H1 (cell line): ENCODE measurements around the gene ARMC9. TPM values are rescaled to one million over a fixed set of nuclear protein-coding genes. Genes with fewer than 3 reads are reported as not detected.

Experiments used
- CTCF ChIA-PET: fragments of 300-600 bp; sonication (Branson Sonifier 250); formaldehyde crosslinking; loops from one replicate; lab custom pipeline; 2021; ENCODE audit not compliant: partially characterized antibody; lab: Charles Lee
- POLR2A ChIA-PET: fragments of 300-600 bp; sonication (Branson Sonifier 250); formaldehyde crosslinking; loops from one replicate; lab custom pipeline; 2021; ENCODE audit warnings: inconsistent platforms; ENCODE audit not compliant: partially characterized antibody; lab: Charles Lee
- DNase-seq, 2 experiments: peaks; one replicate each; pipeline versions ENCODE4 v3.0.0 to v3.0.0-alpha.2; 2010 to 2022; ENCODE audit warnings: low spot score in 2 of 2, low read depth in 1 of 2, mixed read lengths in 1 of 2
- FAIRE-seq: peaks from 2 replicates; lab custom pipeline; 2011; peaks lifted over from hg19 to GRCh38; lab: Jason Lieb, UNC
- H2AFZ ChIP-seq: 2 replicates; pipeline ENCODE4 v1.8.1; 2012; ENCODE audit warnings: low read length, inconsistent platforms
- H2AK5ac ChIP-seq: 2 replicates; pipeline ENCODE4 v1.6.1; 2013; ENCODE audit warnings: low read depth, low read length
- H2BK120ac ChIP-seq: replicated peaks from 2 replicates; pipeline ENCODE3; 2013; ENCODE audit warnings: low read depth, low read length, inconsistent platforms
- H2BK12ac ChIP-seq: 2 replicates; pipeline ENCODE4 v1.6.1; 2013; ENCODE audit warnings: low read depth, low read length
- H2BK15ac ChIP-seq: 2 replicates; pipeline ENCODE4 v1.6.1; 2013; ENCODE audit warnings: low read length
- H2BK20ac ChIP-seq: 2 replicates; pipeline ENCODE4 v1.6.1; 2013; ENCODE audit warnings: low read length
- H2BK5ac ChIP-seq: 2 replicates; pipeline ENCODE4 v1.6.1; 2013; ENCODE audit warnings: low read depth, low read length
- H3K14ac ChIP-seq: 2 replicates; pipeline ENCODE4 v1.6.1; 2013; ENCODE audit warnings: inconsistent platforms; ENCODE audit not compliant: insufficient read length
- H3K18ac ChIP-seq: 2 replicates; pipeline ENCODE4 v1.6.1; 2013; ENCODE audit warnings: low read length; ENCODE audit errors: extremely low read depth
- H3K23ac ChIP-seq: 2 replicates; pipeline ENCODE4 v1.6.1; 2013; ENCODE audit warnings: inconsistent platforms; ENCODE audit not compliant: insufficient read length
- H3K23me2 ChIP-seq: 2 replicates; pipeline ENCODE4 v1.6.1; 2013; ENCODE audit warnings: low read depth, low read length
- H3K27ac ChIP-seq: 2 replicates; pipeline ENCODE4 v1.6.1; 2011; ENCODE audit warnings: low read depth, low read length, inconsistent platforms
- H3K27me3 ChIP-seq, 4 experiments: replicated peaks in 1 of 4; 1 replicate in 1 of 4; 2 replicates in 3 of 4; pipeline versions ENCODE4 v1.6.1 to v1.8.1; 2011 to 2013; ENCODE audit warnings: low read length in 3 of 4, mild to moderate bottlenecking in 3 of 4, inconsistent platforms in 2 of 4, mixed read lengths in 2 of 4, moderate library complexity in 1 of 4; ENCODE audit not compliant: control insufficient read depth in 3 of 4, insufficient read depth in 3 of 4; ENCODE audit errors: extremely low read depth in 1 of 4
- H3K36me3 ChIP-seq, 4 experiments: 2 replicates each; pipeline versions ENCODE4 v1.6.1 to v1.8.1; 2011 to 2013; ENCODE audit warnings: mild to moderate bottlenecking in 4 of 4, low read length in 3 of 4, moderate library complexity in 2 of 4, control low read depth in 1 of 4, inconsistent platforms in 1 of 4; ENCODE audit not compliant: insufficient read depth in 4 of 4, control insufficient read depth in 2 of 4
- H3K4ac ChIP-seq: replicated peaks from 2 replicates; pipeline ENCODE3; 2013; ENCODE audit warnings: low read length, low read depth, mixed read lengths, inconsistent platforms; ENCODE audit not compliant: insufficient read length
- H3K4me1 ChIP-seq, 4 experiments: replicated peaks in 1 of 4; 1 replicate in 1 of 4; 2 replicates in 3 of 4; pipeline versions ENCODE4 v1.6.1 to v1.8.1; 2011 to 2013; ENCODE audit warnings: low read length in 3 of 4, inconsistent platforms in 2 of 4, mixed read lengths in 1 of 4; ENCODE audit not compliant: insufficient read depth in 4 of 4, control insufficient read depth in 3 of 4
- H3K4me2 ChIP-seq, 2 experiments: 2 replicates each; pipeline versions ENCODE4 v1.6.1 to v1.8.1; 2011 to 2013; ENCODE audit warnings: low read depth in 2 of 2, low read length in 2 of 2, control low read depth in 1 of 2, inconsistent platforms in 1 of 2, mild to moderate bottlenecking in 1 of 2; ENCODE audit not compliant: insufficient read depth in 1 of 2
- H3K4me3 ChIP-seq, 4 experiments: fragments of 200-600, 300-600 bp in 1 of 4; sonication (generic), shearing (Covaris generic), sonication (Bioruptor Twin) in 1 of 4; 2 replicates each; pipeline versions ENCODE4 v1.5.1 to v1.8.1; 2011 to 2016; ENCODE audit warnings: low read length in 4 of 4, low read depth in 3 of 4, control low read depth in 2 of 4, inconsistent platforms in 2 of 4, mild to moderate bottlenecking in 2 of 4, mixed read lengths in 1 of 4, moderate library complexity in 1 of 4; ENCODE audit not compliant: insufficient read depth in 2 of 4; ENCODE audit errors: extremely low read depth in 1 of 4
- H3K56ac ChIP-seq: replicated peaks from 2 replicates; pipeline ENCODE3; 2013; ENCODE audit warnings: low read depth, mild to moderate bottlenecking, mixed read lengths, low read length, inconsistent platforms; ENCODE audit not compliant: insufficient read length
- H3K79me1 ChIP-seq: 2 replicates; pipeline ENCODE4 v1.6.1; 2013; ENCODE audit warnings: low read depth, low read length, control low read depth
- H3K79me2 ChIP-seq, 2 experiments: 2 replicates each; pipeline versions ENCODE4 v1.6.1 to v1.8.1; 2012 to 2013; ENCODE audit warnings: low read length in 2 of 2, mild to moderate bottlenecking in 2 of 2, inconsistent platforms in 1 of 2; ENCODE audit not compliant: insufficient read depth in 2 of 2, control insufficient read depth in 1 of 2
- H3K9ac ChIP-seq, 4 experiments: replicated peaks in 1 of 4; 1 replicate in 1 of 4; 2 replicates in 3 of 4; pipeline versions ENCODE4 v1.6.1 to v1.8.1; 2011 to 2013; ENCODE audit warnings: low read depth in 3 of 4, low read length in 3 of 4, control low read depth in 2 of 4, mild to moderate bottlenecking in 2 of 4, moderate library complexity in 2 of 4, inconsistent platforms in 1 of 4; ENCODE audit errors: extremely low read depth in 1 of 4
- H3K9me3 ChIP-seq, 2 experiments: 2 replicates each; pipeline versions ENCODE4 v1.6.1 to v1.8.1; 2012 to 2013; ENCODE audit warnings: mild to moderate bottlenecking in 2 of 2, moderate library complexity in 2 of 2, control low read depth in 1 of 2, inconsistent platforms in 1 of 2, low read depth in 1 of 2, low read length in 1 of 2, mixed read lengths in 1 of 2; ENCODE audit not compliant: insufficient read depth in 2 of 2
- H4K20me1 ChIP-seq, 2 experiments: replicated peaks in 1 of 2; 2 replicates each; pipeline versions ENCODE3 to v1.8.1; 2011 to 2013; ENCODE audit warnings: inconsistent platforms in 2 of 2, low read length in 2 of 2, mild to moderate bottlenecking in 1 of 2; ENCODE audit not compliant: insufficient read depth in 2 of 2, control insufficient read depth in 1 of 2
- H4K5ac ChIP-seq: 2 replicates; pipeline ENCODE4 v1.6.1; 2013; ENCODE audit warnings: low read length, low read depth, mixed read lengths, inconsistent platforms; ENCODE audit not compliant: insufficient read length
- H4K8ac ChIP-seq: 2 replicates; pipeline ENCODE4 v1.8.0; 2013; ENCODE audit warnings: mild to moderate bottlenecking, moderate library complexity, low read length, inconsistent platforms; ENCODE audit not compliant: insufficient read depth; ENCODE audit errors: extremely low read depth
- H4K91ac ChIP-seq: replicated peaks from 2 replicates; pipeline ENCODE3; 2013; ENCODE audit warnings: low read length, mixed read lengths, inconsistent platforms; ENCODE audit not compliant: insufficient read length
- BRCA1 ChIP-seq: IDR thresholded peaks from 2 replicates; pipeline ENCODE4 v1.6.1; 2012; ENCODE audit warnings: low read depth, low read length, improper control_type of control experiment
- CBX5 ChIP-seq: fragments of 300-800, 300-1000 bp; sonication (generic); IDR thresholded peaks from 2 replicates; pipeline ENCODE4 v1.7.1; 2016; ENCODE audit warnings: antibody characterized with exemption, low read length, low read depth
- CBX8 ChIP-seq: fragments of 300-800, 300-1000 bp; sonication (generic); IDR thresholded peaks from 2 replicates; pipeline ENCODE4 v1.7.1; 2016; ENCODE audit warnings: low read depth, low read length, borderline replicate concordance
- EGR1 ChIP-seq: IDR thresholded peaks from 2 replicates; pipeline ENCODE4 v1.6.1; 2011; ENCODE audit warnings: low read depth, low read length, borderline replicate concordance
- FOSL1 ChIP-seq: IDR thresholded peaks from 2 replicates; pipeline ENCODE4 v1.6.1; 2011; ENCODE audit warnings: mild to moderate bottlenecking, low read depth, low read length, moderate library complexity; ENCODE audit not compliant: insufficient read depth
- GTF2F1 ChIP-seq: IDR thresholded peaks from 2 replicates; pipeline ENCODE4 v1.6.1; 2012; ENCODE audit warnings: low read depth, low read length, improper control_type of control experiment, borderline replicate concordance
- JUND ChIP-seq: IDR thresholded peaks from 2 replicates; pipeline ENCODE4 v1.6.1; 2011; ENCODE audit warnings: mild to moderate bottlenecking, improper control_type of control experiment, low read length
- KDM4A ChIP-seq: IDR thresholded peaks from one replicate; pipeline ENCODE4 v1.7.1; 2012; ENCODE audit warnings: low read depth, mild to moderate bottlenecking, moderate library complexity, low read length, inconsistent platforms; ENCODE audit not compliant: severe bottlenecking
- RNF2 ChIP-seq: fragments of 200-900, 300-1000 bp; sonication (generic); IDR thresholded peaks from 2 replicates; pipeline ENCODE4 v1.7.1; 2016; ENCODE audit warnings: borderline replicate concordance, low read depth, mild to moderate bottlenecking, antibody characterized with exemption, low read length; ENCODE audit not compliant: poor library complexity, severe bottlenecking; ENCODE audit errors: missing control alignments
- SAP30 ChIP-seq: fragments of 300-600 bp; sonication (generic); IDR thresholded peaks from 2 replicates; pipeline ENCODE4 v1.7.1; 2012; ENCODE audit warnings: low read length, moderate library complexity, mild to moderate bottlenecking, inconsistent platforms; ENCODE audit not compliant: insufficient read depth, insufficient replicate concordance
- TAF7 ChIP-seq: optimal IDR thresholded peaks from 2 replicates; pipeline ENCODE3; 2011; ENCODE audit warnings: low read depth, mild to moderate bottlenecking, inconsistent platforms, low read length, moderate library complexity, borderline replicate concordance
- TEAD4 ChIP-seq: IDR thresholded peaks from 2 replicates; pipeline ENCODE4 v1.6.1; 2012; ENCODE audit warnings: low read depth, low read length, inconsistent platforms, mixed read lengths
- WGBS, 2 experiments: shearing (Covaris generic) in 1 of 2; methylation state at CpG; one replicate each; pipeline versions ENCODE4 v1.1.6 to v1.1.7; 2013 to 2015; ENCODE audit warnings: low lambda C conversion rate in 2 of 2, mixed read lengths in 2 of 2, inconsistent platforms in 1 of 2, low coverage in 1 of 2, missing lambda C conversion rate in 1 of 2; ENCODE audit not compliant: insufficient replicate concordance in 2 of 2, insufficient coverage in 1 of 2, insufficient read length in 1 of 2; ENCODE audit errors: extremely low coverage in 1 of 2, missing lambda C conversion rate in 1 of 2; 5-methylcytosine and 5-hydroxymethylcytosine counted together
- polyA plus RNA-seq, 7 experiments: library from polyadenylated mRNA; depleted of rRNA in 3 of 7; stranded (reverse) in 5 of 7; unstranded in 2 of 7; fragments of >200 nt in 5 of 7; fragments of 200-250 nt in 2 of 7; gene quantifications; 1 replicate in 5 of 7; 2 replicates in 1 of 7; 4 replicates in 1 of 7; pipeline versions ENCODE4 v1.2.1 to v1.2.3, GENCODE V29; 2011 to 2013; ENCODE audit warnings: missing spikeins in 2 of 7, mixed read lengths in 2 of 7
- total RNA-seq: library from RNA; stranded (reverse); fragmentation: NEBNext Ultra II Directional; extraction: Animal tissue kit (Norgen Biotek cat#: 25700); gene quantifications from 2 replicates; pipeline ENCODE4 v1.2.1, GENCODE V29; 2021

The ARMC9 gene
- total and polyA plus RNA-seq, 2 of the 8 experiments (the other 6 are each of a cell fraction or from before 2014, with no cell fraction given), result 23.2 to 36.1 TPM

GRCh38 chr2:231362555-231363184 is 164.2 kb downstream of the ARMC9 start:
- no peak overlapping the region for H3K4me3 ChIP-seq
- no peak overlapping the region for H2AFZ ChIP-seq
- FAIRE-seq (no peak), DNase-seq (no peak)
- H3K27ac ChIP-seq, result no peak overlapping the region
- no peaks in the 10 kb centered on the region for H4K20me1 ChIP-seq
- no peaks in the 10 kb centered on the region for H3K79me2 ChIP-seq
- H2BK15ac ChIP-seq, result peak overlapping the region; percentile 98; the same call in 1 of the 2 replicates
- ChIA-PET CTCF (interaction anchor here (1.1 to 26.8 kb wide), 9 partner anchors 10 to 135 kb away, joined by 3 to 617 read pairs (median 7); partner anchors contain the start of gene B3GNT7), POLR2A (interaction anchor here (0.6 to 2.0 kb wide), 5 partner anchors 9 to 118 kb away, joined by 3 to 13 read pairs (median 3); partner anchors contain the start of gene NCL)
- WGBS, 2 experiments, result 94% methylated on average over 9 of the region's 9 CpGs; no CpG with 5 or more reads in 1 of the 2 experiments
- no peak overlapping the region for H2BK120ac ChIP-seq
- H4K91ac ChIP-seq, result peak overlapping the region; percentile 14
- peaks cover 2 to 16% (median 4%) of the 10 kb centered on the region in 4 experiments; a peak in 6 of 7 replicates for H3K4me1 ChIP-seq
- no peak overlapping the region for H3K56ac ChIP-seq
- H2BK12ac ChIP-seq, result peak overlapping the region; percentile 90; the same call in 1 of the 2 replicates
- peak overlapping the region; percentile 48; the same call in 1 of the 2 replicates for H2BK20ac ChIP-seq
- peak overlapping the region; percentile 77; the same call in 1 of the 2 replicates for H2AK5ac ChIP-seq
- no peaks in the 10 kb centered on the region for H3K79me1 ChIP-seq
- H3K23ac ChIP-seq, result no peak overlapping the region
- peak overlapping the region; percentile 9 for H4K8ac ChIP-seq
- H3K23me2 ChIP-seq, result no peaks in the 10 kb centered on the region
- no peaks in the 10 kb centered on the region for H3K27me3 ChIP-seq
- H3K36me3 ChIP-seq, result no peaks in the 10 kb centered on the region
- no peaks in the 10 kb centered on the region for H3K9me3 ChIP-seq
- H3K14ac ChIP-seq, result no peak overlapping the region
- no peak overlapping the region for H4K5ac ChIP-seq
- no peak overlapping the region for H3K4me2 ChIP-seq
- peak overlapping the region; percentile 87 for H2BK5ac ChIP-seq
- peak overlapping the region; percentile 87 for H3K4ac ChIP-seq
- no peak overlapping the region for H3K9ac ChIP-seq
- H3K18ac ChIP-seq, result peak overlapping the region; percentile 38; the same call in 1 of the 2 replicates
- TF ChIP-seq RNF2 (no peak), CBX8 (no peak), BRCA1 (no peak), FOSL1 (no peak), SAP30 (no peak), TAF7 (no peak), GTF2F1 (no peak), CBX5 (no peak), JUND (no peak), EGR1 (no peak), TEAD4 (no peak), KDM4A (no peak)
